HG03066 (cell line): ENCODE results near the gene AIMP1.
A peak's percentile ranks its signal among the peaks of the same experiment; 100 is the strongest.

ENCODE experiments used
- ATAC-seq: cut with Tn5 transposase; IDR thresholded peaks from one replicate; pipeline ENCODE4 v1.9.1; 2021; ENCODE audit warnings: low read depth; ENCODE audit not compliant: unreplicated experiment

AIMP1 gene

GRCh38 chr4:106343865-106344646 lies 27.7 kb downstream of the AIMP1 start:
- no peak for ATAC-seq

GRCh38 chr4:106344647-106344970 lies 28.3 kb downstream of the AIMP1 start:
- ATAC-seq: no peak

- ATAC-seq: no peak
These were observed 30.8 kb downstream of the AIMP1 start for GRCh38 chr4:106347167-106347566.

- ATAC-seq: no peak
These were observed 34.7 kb downstream of the AIMP1 start for GRCh38 chr4:106351016-106351415.

GRCh38 chr4:106353786-106354185 lies 37.4 kb downstream of the AIMP1 start:
- no peak for ATAC-seq

- ATAC-seq: no peak
These were observed 38.8 kb downstream of the AIMP1 start for GRCh38 chr4:106355193-106355592.

- no peak for ATAC-seq
These were observed 42.5 kb downstream of the AIMP1 start for GRCh38 chr4:106358899-106359298.

- ATAC-seq: no peak
These were observed 45.9 kb downstream of the AIMP1 start for GRCh38 chr4:106362086-106362825.

- ATAC-seq: no peak
These were observed 47.9 kb downstream of the AIMP1 start for GRCh38 chr4:106364282-106364681.

- ATAC-seq: no peak
These were observed 49.3 kb downstream of the AIMP1 start for GRCh38 chr4:106365613-106366012.

GRCh38 chr4:106366026-106366425 lies 49.7 kb downstream of the AIMP1 start:
- no peak for ATAC-seq

GRCh38 chr4:106367072-106367471 lies 50.7 kb downstream of the AIMP1 start:
- ATAC-seq: no peak

- no peak for ATAC-seq
These were observed 52.3 kb downstream of the AIMP1 start, which contains the start of gene GIMD1 for GRCh38 chr4:106368678-106369077. Gene GIMD1 (minus strand): TSS chr4:106368778. CDS start chr4:106367435, 1,343 bp downstream.

- ATAC-seq: peak; percentile 72
These were observed 53.2 kb downstream of the AIMP1 start for GRCh38 chr4:106369456-106370060.

GRCh38 chr4:106370214-106370613 lies 53.9 kb downstream of the AIMP1 start:
- ATAC-seq: no peak

- no peak for ATAC-seq
These were observed 54.8 kb downstream of the AIMP1 start for GRCh38 chr4:106371161-106371560.

- no peak for ATAC-seq
These were observed 56.7 kb downstream of the AIMP1 start for GRCh38 chr4:106373026-106373425.

GRCh38 chr4:106380179-106380578 lies 63.8 kb downstream of the AIMP1 start:
- ATAC-seq: no peak

- ATAC-seq: no peak
These were observed 68.5 kb downstream of the AIMP1 start for GRCh38 chr4:106384878-106385277.

GRCh38 chr4:106385853-106386393 lies 69.6 kb downstream of the AIMP1 start:
- no peak for ATAC-seq

- no peak for ATAC-seq
These were observed 79.2 kb downstream of the AIMP1 start for GRCh38 chr4:106395582-106395981.
